Activated CD4-positive, alpha-beta T cell treated with anti-CD3 and anti-CD28 coated beads, Interleukin-2, amount 10 ng/mL, durations not matched to agents 24 days and 14 days (primary cell): Measurements from ENCODE around the gene OPCML. TPM values are rescaled to one million over a fixed set of nuclear protein-coding genes. Genes with fewer than 3 reads are reported as not detected.

ENCODE experiments used
- DNase-seq: peaks from one replicate; pipeline ENCODE4 v3.0.0; 2022
- H3K27ac Mint-ChIP-seq: one replicate; pipeline ENCODE4 v1.8.0; 2022; ENCODE audit warnings: mild to moderate bottlenecking, mixed read lengths
- H3K27me3 Mint-ChIP-seq: one replicate; pipeline ENCODE4 v1.8.0; 2022; ENCODE audit warnings: mixed read lengths
- H3K36me3 Mint-ChIP-seq: one replicate; pipeline ENCODE4 v1.8.0; 2022; ENCODE audit warnings: low read depth, mild to moderate bottlenecking, mixed read lengths
- H3K4me1 Mint-ChIP-seq: one replicate; pipeline ENCODE4 v1.8.0; 2021; ENCODE audit warnings: mixed read lengths
- H3K4me3 Mint-ChIP-seq: one replicate; pipeline ENCODE4 v1.8.0; 2022; ENCODE audit warnings: mild to moderate bottlenecking, moderate library complexity, mixed read lengths
- H3K9me3 Mint-ChIP-seq: one replicate; pipeline ENCODE4 v1.8.0; 2021; ENCODE audit warnings: mixed read lengths
- intact Hi-C: fragments of 100-400 bp; cut with micrococcal nuclease; formaldehyde crosslinking; loops from one replicate; pipeline ENCODE4 v1.15.1; 2023
- total RNA-seq: library from RNA; stranded (reverse); gene quantifications from 2 replicates; pipeline ENCODE4 v1.2.3, GENCODE V29; 2022

The OPCML gene
- total RNA-seq, 1 donor from 2014 or later: not detected

DNA sequence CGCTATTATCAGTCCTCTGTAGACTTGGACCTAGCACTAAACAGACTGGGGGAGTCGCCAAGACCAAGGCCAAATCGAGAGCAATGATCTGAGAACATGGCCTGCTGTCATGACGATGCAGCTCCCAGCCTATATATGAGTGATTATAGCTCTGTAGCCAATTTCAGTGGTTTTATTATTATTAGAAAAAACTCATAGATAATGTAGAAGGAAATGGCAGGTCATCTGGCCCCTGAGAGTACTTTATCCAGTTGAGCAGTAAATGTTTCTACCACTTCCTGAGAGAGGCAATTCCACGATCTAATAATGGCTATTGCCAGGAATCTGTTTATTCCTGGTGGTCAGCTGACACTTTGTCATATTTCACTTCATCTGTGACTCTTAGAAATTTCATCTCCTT is 666.7 kb downstream of the OPCML start:
- DNase-seq: no peak

DNA sequence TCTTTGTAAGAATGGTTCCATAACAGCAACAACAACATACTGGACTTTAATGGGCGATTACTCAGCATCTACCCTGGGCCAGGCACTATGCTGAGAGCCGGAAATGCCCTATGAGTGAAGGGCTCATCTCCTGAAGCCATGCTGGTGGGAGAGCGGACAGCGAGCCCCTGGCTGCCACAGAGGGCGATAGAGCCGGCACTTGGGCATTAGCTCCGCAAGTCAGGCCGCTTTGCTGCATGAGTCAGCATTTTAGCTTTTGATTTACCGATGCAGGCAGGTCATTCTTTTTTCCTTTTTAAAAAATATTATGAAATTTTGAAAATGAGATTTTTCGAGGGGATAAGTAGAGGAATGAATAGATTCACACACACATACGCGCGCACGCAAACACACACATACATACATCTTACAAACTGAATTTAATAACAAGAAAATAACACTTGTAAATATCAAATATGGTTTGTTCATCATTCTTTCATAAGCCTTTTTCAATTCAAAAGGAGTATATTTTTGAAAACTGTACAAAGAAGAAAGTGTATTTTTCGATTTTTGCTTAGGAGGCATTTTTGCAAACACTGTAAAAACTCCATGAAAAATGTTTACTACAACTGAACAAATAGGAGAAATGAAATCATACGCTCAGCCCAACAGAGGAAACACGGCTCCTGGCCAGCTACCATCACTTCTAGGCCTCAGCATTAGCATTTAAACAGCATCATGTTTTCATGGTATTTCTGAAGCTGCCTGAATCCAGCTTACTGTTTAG is 667.3 kb downstream of the OPCML start:
- intact Hi-C loops: no loop called here
- Mint-ChIP-seq H3K27me3 (no peaks in the 10 kb centered on the region), H3K27ac (no peak overlapping the region), H3K9me3 (no peaks in the 10 kb centered on the region), H3K4me3 (no peak overlapping the region), H3K36me3 (no peaks in the 10 kb centered on the region), H3K4me1 (no peaks in the 10 kb centered on the region)
- DNase-seq: no peak

More for the DNA sequence above, 666.7 kb downstream of the OPCML start:
- Mint-ChIP-seq H3K4me1 (no peaks in the 10 kb centered on the region), H3K36me3 (no peaks in the 10 kb centered on the region), H3K27ac (no peak overlapping the region), H3K9me3 (no peaks in the 10 kb centered on the region), H3K4me3 (no peak overlapping the region), H3K27me3 (no peaks in the 10 kb centered on the region)
- intact Hi-C loops: no loop called here

DNA sequence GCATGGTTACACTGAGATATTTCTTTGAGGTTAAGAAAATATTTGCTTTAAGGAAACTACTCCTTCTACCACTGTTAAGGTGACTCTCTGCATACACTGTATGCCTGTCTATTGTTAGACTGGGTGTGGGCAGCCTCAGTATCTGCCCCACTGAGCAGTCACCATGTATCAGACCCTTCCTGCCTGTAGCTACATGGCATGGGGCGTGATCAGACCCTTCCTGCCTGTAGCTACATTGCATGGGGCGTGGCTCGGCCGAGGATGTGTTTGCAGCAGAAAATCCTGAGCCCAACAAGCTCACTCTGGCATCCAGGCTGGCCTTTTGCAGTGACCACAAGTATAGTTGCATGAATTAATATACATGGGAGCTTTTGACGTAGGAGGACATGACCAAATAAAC is 669.4 kb downstream of the OPCML start:
- H3K4me3 Mint-ChIP-seq: no peak overlapping the region
- H3K36me3 Mint-ChIP-seq: no peaks in the 10 kb centered on the region
- H3K9me3 Mint-ChIP-seq: no peaks in the 10 kb centered on the region
- DNase-seq: no peak
- intact Hi-C loops: no loop called here
- no peak overlapping the region for H3K27ac Mint-ChIP-seq
- H3K4me1 Mint-ChIP-seq: no peaks in the 10 kb centered on the region
- no peaks in the 10 kb centered on the region for H3K27me3 Mint-ChIP-seq

DNA sequence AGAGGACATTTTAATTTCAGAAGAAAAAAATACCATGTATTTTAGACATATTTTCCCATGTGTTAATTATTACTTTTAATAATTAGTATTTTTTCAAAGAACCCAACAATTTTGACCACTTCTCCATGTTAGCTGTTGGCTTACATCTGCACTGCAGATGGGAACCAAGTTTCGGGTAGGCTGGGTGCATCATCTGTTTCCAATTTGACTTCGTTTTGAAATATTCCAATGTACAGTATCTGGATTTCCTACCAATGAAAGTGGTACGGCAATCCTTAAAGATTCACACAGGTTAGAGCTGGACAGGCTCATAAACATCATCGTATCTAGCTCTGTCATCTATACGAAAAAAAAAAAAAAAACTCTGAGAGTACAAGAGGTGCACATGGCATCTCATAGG is 670.2 kb downstream of the OPCML start:
- Mint-ChIP-seq H3K9me3 (no peaks in the 10 kb centered on the region), H3K36me3 (no peaks in the 10 kb centered on the region), H3K27ac (no peak overlapping the region), H3K4me3 (no peak overlapping the region), H3K4me1 (no peaks in the 10 kb centered on the region), H3K27me3 (no peaks in the 10 kb centered on the region)
- intact Hi-C loops: no loop called here
- no peak for DNase-seq

DNA sequence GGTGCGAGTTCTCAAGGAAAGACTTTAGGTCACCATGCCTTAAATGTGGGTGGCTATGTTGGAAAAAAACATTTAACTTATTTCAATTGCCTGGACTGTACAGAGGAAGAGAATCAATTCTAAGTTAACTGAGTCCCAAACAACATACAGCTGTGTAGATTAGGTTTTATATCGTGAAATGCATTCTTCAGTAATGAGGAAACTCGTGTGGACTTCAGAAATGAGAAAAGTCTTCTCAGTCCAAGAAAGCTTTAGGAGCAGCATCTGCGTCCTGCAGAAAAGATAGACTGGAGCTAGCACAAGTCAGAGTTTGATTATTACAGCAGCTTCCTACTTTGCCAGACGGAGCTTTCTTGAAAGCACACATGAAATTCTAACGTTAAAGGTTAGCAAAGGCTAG is 673.0 kb downstream of the OPCML start:
- H3K4me3 Mint-ChIP-seq: no peak overlapping the region
- no peak for DNase-seq
- no peaks in the 10 kb centered on the region for H3K9me3 Mint-ChIP-seq
- intact Hi-C loops: no loop called here
- no peaks in the 10 kb centered on the region for H3K27me3 Mint-ChIP-seq
- no peak overlapping the region for H3K27ac Mint-ChIP-seq
- no peaks in the 10 kb centered on the region for H3K4me1 Mint-ChIP-seq
- H3K36me3 Mint-ChIP-seq: no peaks in the 10 kb centered on the region

DNA sequence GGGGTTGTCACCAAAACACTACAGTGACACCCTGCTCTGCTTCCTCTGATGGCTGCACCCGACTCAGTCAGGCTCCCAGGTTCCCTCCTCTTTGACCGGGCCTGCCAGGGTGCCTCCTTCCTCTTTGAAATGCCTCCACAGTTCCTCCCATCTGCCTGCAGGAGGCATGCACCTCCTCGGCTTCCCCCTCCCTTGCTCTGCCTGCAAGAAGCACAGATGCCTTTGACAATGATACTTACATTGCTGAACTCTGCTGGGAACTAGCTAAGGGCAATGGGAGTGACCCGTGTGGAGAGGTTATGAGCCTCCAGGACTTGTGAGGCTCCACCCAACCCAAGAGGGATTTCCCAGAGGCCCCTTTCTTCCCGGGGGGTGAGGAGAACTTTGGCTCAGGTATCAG is 674.1 kb downstream of the OPCML start:
- DNase-seq: no peak
- H3K36me3 Mint-ChIP-seq: no peaks in the 10 kb centered on the region
- H3K27ac Mint-ChIP-seq: no peak overlapping the region
- no peaks in the 10 kb centered on the region for H3K9me3 Mint-ChIP-seq
- H3K27me3 Mint-ChIP-seq: no peaks in the 10 kb centered on the region
- intact Hi-C loops: no loop called here
- no peaks in the 10 kb centered on the region for H3K4me1 Mint-ChIP-seq
- no peak overlapping the region for H3K4me3 Mint-ChIP-seq

DNA sequence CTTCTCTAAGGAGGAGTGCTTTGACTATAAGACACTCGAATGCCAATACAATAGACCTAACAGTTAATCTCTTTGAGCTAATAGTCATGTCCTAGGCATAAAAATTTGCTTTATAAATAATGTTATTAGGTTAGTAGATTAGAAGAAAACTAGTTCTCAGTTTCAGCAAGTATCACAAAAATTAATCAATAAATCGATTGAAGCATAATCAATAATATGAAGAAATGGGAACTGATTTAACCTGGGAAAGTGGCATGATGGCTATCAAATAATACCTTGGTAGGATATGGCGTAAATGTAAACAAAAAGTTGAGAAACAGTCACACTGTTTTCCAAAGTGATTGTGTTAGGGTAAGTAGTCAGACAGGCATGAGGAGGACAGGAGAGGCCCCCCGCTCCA is 676.3 kb downstream of the OPCML start:
- no peaks in the 10 kb centered on the region for H3K36me3 Mint-ChIP-seq
- no peaks in the 10 kb centered on the region for H3K9me3 Mint-ChIP-seq
- no peak for DNase-seq

DNA sequence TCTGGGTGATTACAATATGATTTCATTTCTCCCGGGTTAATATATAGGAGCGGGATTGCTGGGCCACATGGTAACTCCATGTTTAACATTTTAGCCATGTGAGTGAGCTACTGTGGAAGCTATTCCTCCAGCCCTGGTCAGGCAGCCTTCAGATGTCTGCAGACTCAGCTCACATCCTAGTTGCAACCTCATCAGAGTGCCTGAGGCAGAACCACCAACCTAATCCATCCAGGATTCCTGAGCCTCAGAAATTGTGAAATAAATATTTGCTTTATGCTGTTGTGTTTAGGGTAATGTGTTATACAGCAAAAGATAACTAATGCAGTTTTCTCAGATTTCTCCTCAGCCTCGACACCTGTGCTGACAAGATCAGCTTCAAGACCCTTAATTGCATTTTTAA is 676.8 kb downstream of the OPCML start:
- H3K36me3 Mint-ChIP-seq: no peaks in the 10 kb centered on the region
- intact Hi-C loops: no loop called here
- H3K4me3 Mint-ChIP-seq: no peak overlapping the region
- no peaks in the 10 kb centered on the region for H3K4me1 Mint-ChIP-seq
- no peak for DNase-seq
- H3K9me3 Mint-ChIP-seq: no peaks in the 10 kb centered on the region
- H3K27ac Mint-ChIP-seq: no peak overlapping the region
- H3K27me3 Mint-ChIP-seq: no peaks in the 10 kb centered on the region

More for the DNA sequence above, 676.3 kb downstream of the OPCML start:
- Mint-ChIP-seq H3K4me3 (no peak overlapping the region), H3K27ac (no peak overlapping the region), H3K4me1 (no peaks in the 10 kb centered on the region), H3K27me3 (no peaks in the 10 kb centered on the region)
- intact Hi-C loops: no loop called here

DNA sequence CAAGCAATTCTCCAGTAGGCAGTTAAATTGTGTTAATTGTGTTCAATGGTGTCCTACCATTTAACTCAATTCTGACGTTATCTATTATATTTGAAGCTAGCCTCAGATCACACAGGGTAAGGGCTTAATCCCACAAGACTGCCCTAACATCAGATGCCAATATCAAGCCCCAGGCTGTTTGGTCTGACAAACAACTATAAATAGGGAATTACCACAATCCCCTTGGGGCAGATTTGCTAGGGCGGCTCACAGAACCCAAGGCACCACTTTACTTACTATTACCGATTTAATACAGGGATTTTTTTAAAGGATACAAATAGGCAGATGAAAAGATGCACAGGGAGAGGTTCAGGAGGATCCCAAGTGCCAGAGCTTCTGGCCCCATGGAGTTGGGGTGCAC is 678.4 kb downstream of the OPCML start:
- DNase-seq: no peak
- Mint-ChIP-seq H3K4me3 (no peak overlapping the region), H3K4me1 (no peaks in the 10 kb centered on the region), H3K36me3 (no peaks in the 10 kb centered on the region), H3K27ac (no peak overlapping the region), H3K9me3 (no peaks in the 10 kb centered on the region), H3K27me3 (no peaks in the 10 kb centered on the region)
- intact Hi-C loops: no loop called here

DNA sequence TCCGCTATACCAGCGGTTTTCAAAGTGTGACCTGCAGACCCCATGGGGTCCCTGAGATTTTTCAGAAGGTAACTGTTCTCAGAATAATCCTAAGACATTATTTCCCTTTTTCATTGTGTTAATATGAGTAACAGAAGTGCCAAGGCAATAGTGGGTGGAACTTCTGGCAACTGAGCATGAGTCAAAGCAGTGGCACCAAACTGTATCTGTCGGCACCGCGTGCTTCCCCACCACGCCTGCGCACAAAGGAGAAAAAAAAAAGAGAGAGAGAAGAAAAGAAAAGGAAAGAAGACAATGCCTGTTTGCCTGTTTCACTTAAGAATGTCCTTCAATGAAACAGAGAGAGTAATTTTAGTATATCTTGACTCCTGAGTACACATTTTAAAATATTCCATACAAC is 679.9 kb downstream of the OPCML start:
- H3K4me1 Mint-ChIP-seq: no peaks in the 10 kb centered on the region
- no peak overlapping the region for H3K4me3 Mint-ChIP-seq
- intact Hi-C loops: no loop called here
- no peaks in the 10 kb centered on the region for H3K36me3 Mint-ChIP-seq
- no peaks in the 10 kb centered on the region for H3K9me3 Mint-ChIP-seq
- no peaks in the 10 kb centered on the region for H3K27me3 Mint-ChIP-seq
- no peak overlapping the region for H3K27ac Mint-ChIP-seq
- no peak for DNase-seq

DNA sequence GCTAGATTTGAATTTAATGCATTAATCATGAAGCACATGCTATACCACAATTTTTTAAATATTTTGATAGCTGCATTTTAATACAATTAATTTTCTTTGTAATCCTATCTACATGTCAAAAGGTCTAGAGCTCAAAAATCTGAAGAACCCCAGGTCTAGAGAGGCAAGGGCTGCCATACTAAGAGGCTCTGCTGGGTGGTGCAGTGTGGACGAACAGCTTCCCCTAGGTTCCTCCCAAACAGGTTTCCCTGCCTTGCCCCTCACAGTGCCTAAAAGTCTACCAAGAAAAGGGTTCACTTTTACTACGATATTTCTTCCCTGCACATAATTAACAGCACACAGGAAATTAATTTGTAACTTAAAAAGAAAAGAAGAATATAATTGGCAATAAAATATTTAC is 681.1 kb downstream of the OPCML start:
- Mint-ChIP-seq H3K4me3 (no peak overlapping the region), H3K27me3 (no peaks in the 10 kb centered on the region), H3K36me3 (no peaks in the 10 kb centered on the region), H3K27ac (no peak overlapping the region), H3K9me3 (no peaks in the 10 kb centered on the region), H3K4me1 (no peaks in the 10 kb centered on the region)
- no peak for DNase-seq
- intact Hi-C loops: no loop called here

DNA sequence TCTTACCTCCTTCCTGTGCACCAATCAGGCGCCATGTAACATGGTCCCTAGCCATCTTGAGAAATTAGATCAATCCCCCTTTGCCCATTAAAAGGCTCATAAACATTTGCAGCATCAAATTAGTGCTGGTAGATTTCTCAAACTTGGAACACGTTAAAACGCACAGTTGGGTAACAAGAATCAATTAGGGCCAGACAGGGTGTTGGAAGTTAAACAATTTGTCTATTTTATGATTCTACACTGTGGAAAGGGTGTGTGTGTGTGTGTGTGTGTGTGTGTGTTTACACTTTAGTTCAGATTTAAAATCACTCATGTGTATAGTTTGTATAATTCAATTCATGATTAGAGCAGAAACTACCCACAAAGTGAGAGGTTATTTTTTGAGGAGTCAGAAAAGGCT is 682.0 kb downstream of the OPCML start:
- no peaks in the 10 kb centered on the region for H3K27me3 Mint-ChIP-seq
- H3K36me3 Mint-ChIP-seq: no peaks in the 10 kb centered on the region
- DNase-seq: no peak
- intact Hi-C loops: no loop called here
- no peak overlapping the region for H3K27ac Mint-ChIP-seq
- no peak overlapping the region for H3K4me3 Mint-ChIP-seq
- H3K4me1 Mint-ChIP-seq: no peaks in the 10 kb centered on the region
- H3K9me3 Mint-ChIP-seq: no peaks in the 10 kb centered on the region

DNA sequence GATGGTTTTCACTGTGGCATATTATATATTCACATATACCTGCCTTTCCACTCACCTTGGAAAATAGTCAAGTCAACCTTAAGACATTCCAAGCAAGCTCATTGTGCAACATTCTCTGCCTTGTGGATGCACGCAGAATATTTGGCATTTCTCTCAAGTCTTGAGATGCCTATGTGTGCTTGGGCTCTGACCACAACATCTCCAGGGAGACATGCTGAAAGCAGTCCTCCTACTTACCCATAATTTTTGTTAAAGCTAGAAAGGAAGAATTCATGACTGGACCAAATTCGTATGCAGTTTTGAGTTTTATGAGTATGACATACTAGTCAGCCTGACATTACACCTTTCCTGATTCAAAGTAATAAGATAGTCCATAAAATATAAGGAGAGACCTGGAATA is 684.0 kb downstream of the OPCML start:
- DNase-seq: no peak
- Mint-ChIP-seq H3K4me3 (no peak overlapping the region), H3K36me3 (no peaks in the 10 kb centered on the region), H3K27me3 (no peaks in the 10 kb centered on the region), H3K27ac (no peak overlapping the region), H3K4me1 (no peaks in the 10 kb centered on the region), H3K9me3 (no peaks in the 10 kb centered on the region)
- intact Hi-C loops: no loop called here

DNA sequence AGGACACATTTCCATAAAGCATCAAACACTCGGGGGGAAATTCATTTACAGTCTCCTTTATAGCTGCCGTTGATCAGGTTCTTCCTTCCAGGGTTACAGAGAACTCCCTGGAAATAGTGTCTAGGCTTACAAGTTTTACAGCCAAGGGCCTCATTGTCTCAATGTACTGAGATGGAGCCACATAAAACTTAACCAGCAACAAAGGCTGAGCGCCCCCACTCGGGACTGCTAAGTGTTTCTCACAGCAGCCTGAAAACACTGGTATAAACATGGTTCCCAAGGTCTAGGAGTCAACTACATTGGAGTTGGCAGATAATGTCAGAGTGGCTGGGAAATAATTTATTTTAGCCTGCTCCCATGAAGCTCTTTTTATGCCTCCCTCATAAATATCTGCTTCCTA is 686.2 kb downstream of the OPCML start:
- no peak overlapping the region for H3K27ac Mint-ChIP-seq
- H3K36me3 Mint-ChIP-seq: no peaks in the 10 kb centered on the region
- no peak overlapping the region for H3K4me3 Mint-ChIP-seq
- no peak for DNase-seq
- intact Hi-C loops: no loop called here
- no peaks in the 10 kb centered on the region for H3K4me1 Mint-ChIP-seq
- H3K9me3 Mint-ChIP-seq: no peaks in the 10 kb centered on the region
- no peaks in the 10 kb centered on the region for H3K27me3 Mint-ChIP-seq

DNA sequence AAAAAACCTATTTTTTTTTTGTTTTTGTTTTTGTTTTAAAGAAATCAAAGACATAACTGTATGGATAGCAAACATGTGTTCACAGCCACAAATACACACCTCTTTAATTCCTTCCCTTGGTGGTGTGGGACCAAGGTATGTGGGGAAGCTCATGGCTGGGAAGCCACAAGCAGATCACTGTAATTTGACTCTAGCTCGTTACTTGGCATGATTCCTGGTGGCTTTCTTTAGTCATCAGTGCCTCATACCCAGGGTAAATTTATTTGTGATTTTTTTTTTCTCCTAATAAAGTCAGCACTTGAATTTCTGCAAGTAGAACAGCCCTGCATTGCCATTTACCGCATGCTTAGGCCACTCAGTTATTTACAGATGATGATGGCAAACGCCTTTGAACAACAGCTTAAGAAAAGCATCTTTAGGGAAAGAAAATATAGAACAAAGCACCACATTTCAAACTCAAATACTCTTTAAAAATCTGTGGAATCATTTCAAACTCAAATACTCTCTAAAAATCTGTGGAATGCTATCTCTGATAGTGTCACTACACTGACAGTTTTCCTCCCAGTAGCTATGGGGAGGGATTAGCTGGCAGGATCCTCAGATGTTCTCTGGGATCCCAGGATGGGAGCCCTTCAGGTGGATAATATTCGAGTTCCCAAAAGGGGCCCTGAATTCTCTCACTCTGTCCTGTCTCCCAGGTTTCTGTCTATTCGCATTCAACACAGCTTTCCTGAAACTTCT is 687.2 kb downstream of the OPCML start:
- Mint-ChIP-seq H3K27me3 (no peaks in the 10 kb centered on the region), H3K9me3 (no peaks in the 10 kb centered on the region), H3K4me1 (no peaks in the 10 kb centered on the region), H3K36me3 (no peaks in the 10 kb centered on the region), H3K4me3 (no peak overlapping the region), H3K27ac (no peak overlapping the region)
- DNase-seq: no peak
- intact Hi-C loops: no loop called here
